GM12878 (cell line): ENCODE measurements around the gene STK4. TPM values are rescaled to one million over a fixed set of nuclear protein-coding genes. Genes with fewer than 3 reads are reported as not detected.

Experiments
- ATAC-seq: fragments of 200-7000 bp; cut with Tn5 transposase; 3 replicates; pipeline ENCODE4 v1.9.1; 2020; ENCODE audit warnings: mild to moderate bottlenecking, moderate library complexity
- BruUV-seq: library from RNA; stranded (reverse); fragments of 400-500 nt; replicated peaks from 2 replicates; lab custom pipeline; 2021; lab: Mats Ljungman, UMichigan
- CTCF ChIA-PET: fragments of 300-600 bp; sonication (Branson Sonifier 250); formaldehyde crosslinking; extraction: SDS; loops from one replicate; lab custom pipeline; 2021; ENCODE audit warnings: inconsistent platforms; lab: Yijun Ruan, JAX
- POLR2A ChIA-PET: fragments of 350-600 bp; formaldehyde crosslinking; extraction: SDS; loops from one replicate; lab custom pipeline; 2021; ENCODE audit warnings: inconsistent platforms; lab: Charles Lee
- RAD21 ChIA-PET: fragments of 300-600 bp; sonication (Branson Sonifier 250); formaldehyde crosslinking; loops from one replicate; lab custom pipeline; 2023; ENCODE audit warnings: antibody characterized with exemption; ENCODE audit not compliant: unreplicated experiment; lab: Charles Lee
- SMC1A ChIA-PET: fragments of 300-600 bp; sonication (Branson Sonifier 250); formaldehyde crosslinking; loops from one replicate; lab custom pipeline; 2023; ENCODE audit not compliant: unreplicated experiment, uncharacterized antibody; lab: Charles Lee
- DNase-seq: peaks from one replicate; pipeline ENCODE4 v3.0.0-alpha.2; 2011; ENCODE audit warnings: low read depth, low spot score
- FAIRE-seq: peaks from 3 replicates; lab custom pipeline; 2011; peaks lifted over from hg19 to GRCh38; lab: Jason Lieb, UNC
- H2AFZ ChIP-seq: 2 replicates; pipeline ENCODE4 v1.6.0; 2011; ENCODE audit warnings: low read depth, low read length, control low read depth; ENCODE audit not compliant: control insufficient read depth
- H3K27ac ChIP-seq: 2 replicates; pipeline ENCODE4 v1.5.1; 2011; ENCODE audit warnings: control low read depth; ENCODE audit not compliant: control insufficient read depth, insufficient read depth
- H3K27me3 ChIP-seq, 2 experiments: replicated peaks in 1 of 2; 2 replicates each; pipeline versions ENCODE4 v1.6.0 to v1.6.1; 2011; ENCODE audit warnings: low read length in 1 of 2; ENCODE audit not compliant: control insufficient read depth in 2 of 2, insufficient read depth in 2 of 2
- H3K36me3 ChIP-seq, 2 experiments: 2 replicates each; pipeline ENCODE4 v1.5.1; 2011; ENCODE audit warnings: low read length in 1 of 2; ENCODE audit not compliant: control insufficient read depth in 2 of 2, insufficient read depth in 2 of 2
- H3K4me1 ChIP-seq: 2 replicates; pipeline ENCODE4 v1.6.1; 2011; ENCODE audit warnings: mild to moderate bottlenecking, low read length, moderate library complexity, mixed read lengths; ENCODE audit not compliant: control insufficient read depth, insufficient read depth
- H3K4me2 ChIP-seq: 2 replicates; pipeline ENCODE4 v1.6.0; 2011; ENCODE audit warnings: control low read depth; ENCODE audit not compliant: control insufficient read depth, insufficient read depth
- H3K4me3 ChIP-seq: fragments of 200-600 bp; sonication (generic); 2 replicates; pipeline ENCODE4 v1.5.1; 2016
- H3K79me2 ChIP-seq: 2 replicates; pipeline ENCODE4 v1.6.0; 2011; ENCODE audit warnings: low read length; ENCODE audit not compliant: control insufficient read depth, insufficient read depth
- H3K9ac ChIP-seq: 2 replicates; pipeline ENCODE4 v1.8.0; 2011; ENCODE audit warnings: low read length, control low read depth, mixed read lengths; ENCODE audit not compliant: control insufficient read depth, insufficient read depth
- H3K9me3 ChIP-seq: replicated peaks from 3 replicates; pipeline ENCODE4 v1.5.1; 2011; ENCODE audit warnings: mild to moderate bottlenecking, low read length; ENCODE audit not compliant: control insufficient read depth, insufficient read depth
- H4K20me1 ChIP-seq: 2 replicates; pipeline ENCODE4 v1.6.0; 2011; ENCODE audit not compliant: control insufficient read depth, insufficient read depth
- HDAC2 ChIP-seq: fragments of 200-600 bp; sonication (generic); IDR thresholded peaks from 2 replicates; pipeline ENCODE4 v1.6.1; 2017
- IKZF2 ChIP-seq, 2 experiments: fragments of 450-650 bp; IDR thresholded peaks; 2 replicates each; pipeline ENCODE4 v1.6.1; 2017; ENCODE audit warnings: mild to moderate bottlenecking in 2 of 2, moderate library complexity in 2 of 2
- JUND ChIP-seq: IDR thresholded peaks from 2 replicates; pipeline ENCODE4 v1.6.1; 2012; ENCODE audit warnings: low read depth, mild to moderate bottlenecking, low read length, improper control_type of control experiment, moderate library complexity
- MTA3 ChIP-seq: IDR thresholded peaks from 2 replicates; pipeline ENCODE4 v1.6.1; 2012; ENCODE audit warnings: low read length, inconsistent platforms, borderline replicate concordance
- NRF1 ChIP-seq: conservative IDR thresholded peaks from 2 replicates; pipeline ENCODE4 v1.6.1; 2011; ENCODE audit warnings: mild to moderate bottlenecking, low read depth, low read length, improper control_type of control experiment
- TARDBP ChIP-seq: IDR thresholded peaks from 2 replicates; pipeline ENCODE4 v1.6.1; 2016; ENCODE audit warnings: borderline replicate concordance
- ZNF24 ChIP-seq: fragments of 450-650 bp; IDR thresholded peaks from 2 replicates; pipeline ENCODE4 v1.6.1; 2017; ENCODE audit warnings: antibody characterized with exemption, mild to moderate bottlenecking
- WGBS: methylation state at CpG from one replicate; pipeline ENCODE4 v1.1.6; 2016; ENCODE audit warnings: low lambda C conversion rate; ENCODE audit not compliant: insufficient replicate concordance, insufficient coverage; ENCODE audit errors: missing lambda C conversion rate; 5-methylcytosine and 5-hydroxymethylcytosine counted together
- in situ Hi-C: fragments of 300-500 bp; cut with MboI; formaldehyde crosslinking; loops from 9 replicates; pipeline ENCODE4 v1.14.3; 2018; ENCODE audit warnings: mixed read lengths
- intact Hi-C: fragments of 100-400 bp; cut with micrococcal nuclease; formaldehyde crosslinking; loops from one replicate; pipeline ENCODE4 v1.14.2; 2022; ENCODE audit not compliant: unreplicated experiment
- polyA plus RNA-seq, 11 experiments: library from polyadenylated mRNA; depleted of rRNA in 4 of 11; unstranded in 6 of 11; stranded (reverse) in 5 of 11; fragments of >200 nt; fragmentation: Nextera tagmentation in 4 of 11; fragmentation: Illumina TruSeq in 1 of 11; extraction: Ambion mirVana in 4 of 11; extraction: Trizol in 1 of 11; gene quantifications; 1 replicate in 1 of 11; 2 replicates in 10 of 11; pipeline versions ENCODE4 v1.2.1 to v1.2.3, GENCODE V29; 2011 to 2016; ENCODE audit warnings: inconsistent platforms in 2 of 11, missing spikeins in 2 of 11, low read depth in 1 of 11
- total RNA-seq, 4 experiments: library from RNA; depleted of rRNA in 3 of 4; stranded (reverse); fragments of >200 nt in 3 of 4; fragmentation: Illumina TruSeq in 1 of 4; extraction: Trizol in 1 of 4; gene quantifications; 2 replicates each; pipeline versions ENCODE4 v1.2.1 to v1.2.3, GENCODE V29; 2013 to 2021

Gene STK4
- total and polyA plus RNA-seq, 10 of the 15 experiments (the other 5 are each of a cell fraction or from before 2014, with no cell fraction given), result 24.0 to 135 (median 89.7) TPM

DNA sequence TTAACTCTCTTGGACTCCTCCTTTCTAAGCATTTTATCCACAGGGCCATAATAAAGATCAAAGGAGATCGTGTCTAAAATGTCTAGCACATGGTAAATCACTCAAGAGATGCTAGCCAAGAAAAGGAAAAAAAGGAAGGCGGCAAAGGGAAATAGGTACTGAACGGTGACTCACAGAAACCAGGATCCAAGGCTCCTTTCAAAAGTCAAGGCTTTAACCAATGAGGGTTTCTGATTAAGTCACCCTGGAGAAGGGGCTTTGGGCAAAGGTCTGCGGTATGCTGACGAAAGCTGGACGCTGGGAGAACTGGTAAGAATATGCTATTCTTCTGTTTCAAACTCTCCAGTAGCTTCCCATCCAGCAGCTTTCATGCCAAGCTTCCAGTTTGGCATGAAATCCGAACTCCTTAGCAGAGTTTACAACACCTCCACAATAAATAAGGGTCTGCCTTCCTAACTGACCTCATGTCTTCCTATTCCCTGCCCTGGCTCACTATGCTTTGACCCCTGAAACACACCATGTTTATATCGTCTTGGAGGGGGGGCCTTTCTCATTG lies 7.2 kb upstream of the STK4 start:
- Histone ChIP-seq H3K9me3 (no peaks in the 10 kb centered on the region), H3K4me1 (peaks cover 32% of the 10 kb centered on the region), H3K4me3 (peak overlapping the region; percentile 85), H4K20me1 (0 out of 2 replicates have a peak, but pooled peaks cover 3% of the 10 kb centered on the region), H3K36me3 (peaks cover 2 to 31% of the 10 kb centered on the region in 2 experiments; a peak in 3 of 4 replicates), H3K27me3 (no peaks in the 10 kb centered on the region), H3K9ac (peak overlapping the region; percentile 72), H2AFZ (peak overlapping the region; percentile 2), H3K4me2 (peak overlapping the region; percentile 94), H3K27ac (peak overlapping the region; percentile 81), H3K79me2 (peaks cover 51% of the 10 kb centered on the region)
- TF ChIP-seq MTA3 (peak; percentile 62; the same call in 1 of the 2 replicates), JUND (no peak), IKZF2 (IDR thresholded peaks at IDR 0.05) (0 out of 4 replicates have a peak, but pooled peaks of 1 of the 2 experiments have one; percentile 16), ZNF24 (no peak), NRF1 (no peak), TARDBP (no peak), HDAC2 (no peak)
- ChIA-PET SMC1A (interaction anchor here (0.7 to 3.4 kb wide), 15 partner anchors 9 to 133 kb away, joined by 3 to 27 read pairs (median 4); partner anchors contain the start of gene PABPC1L), POLR2A (interaction anchor here (0.7 to 2.4 kb wide), 7 partner anchors 8 to 85 kb away, joined by 3 to 10 read pairs (median 5); partner anchors contain the start of genes STK4 and YWHAB), CTCF (interaction anchor here (0.9 to 4.2 kb wide), 8 partner anchors 9 to 137 kb away, joined by 3 to 21 read pairs (median 5); no protein-coding TSS in a partner anchor), RAD21 (interaction anchor here (0.5 to 2.0 kb wide), 11 partner anchors 8 to 404 kb away, joined by 3 to 9 read pairs (median 4); partner anchors contain the start of genes SYS1 and YWHAB)
- in situ Hi-C loops (no loop called here), intact Hi-C loops (no loop called here)
- FAIRE-seq (no peak), ATAC-seq (peak; percentile 6), DNase-seq (no peak)
- WGBS, result 3% methylated on average over 8 of the region's 8 CpGs
- no TSS peak for BruUV-seq
